ENCODE results near the gene FAM163B.

DNA sequence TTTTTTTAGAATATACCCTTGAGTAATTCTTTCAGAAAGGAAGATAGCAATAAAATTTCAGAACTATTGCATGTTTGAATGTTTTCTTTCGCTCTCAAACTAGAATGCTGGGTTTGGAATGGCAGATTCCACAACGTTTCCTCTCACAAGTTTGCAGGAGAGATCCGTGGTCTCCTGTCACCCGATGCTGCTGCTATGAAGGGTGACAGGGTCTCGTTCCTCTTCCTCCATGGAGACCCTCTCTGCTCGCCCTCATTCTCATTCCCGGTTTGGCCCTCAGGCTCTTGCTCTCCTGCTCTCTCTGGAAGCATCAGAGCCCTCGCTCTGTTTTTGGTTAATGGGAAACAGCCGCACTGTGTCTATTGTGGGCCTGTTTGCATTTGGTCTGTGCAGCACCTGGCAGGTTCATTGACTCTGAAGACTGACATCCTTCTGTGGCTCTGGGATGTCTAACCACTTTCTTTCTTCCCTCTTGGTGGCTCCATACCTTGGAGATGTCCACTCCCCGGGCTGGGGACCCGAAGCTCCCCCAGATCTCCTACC is 12.6 kb upstream of the FAM163B start:
- TF ChIP-seq, protein P1, sequence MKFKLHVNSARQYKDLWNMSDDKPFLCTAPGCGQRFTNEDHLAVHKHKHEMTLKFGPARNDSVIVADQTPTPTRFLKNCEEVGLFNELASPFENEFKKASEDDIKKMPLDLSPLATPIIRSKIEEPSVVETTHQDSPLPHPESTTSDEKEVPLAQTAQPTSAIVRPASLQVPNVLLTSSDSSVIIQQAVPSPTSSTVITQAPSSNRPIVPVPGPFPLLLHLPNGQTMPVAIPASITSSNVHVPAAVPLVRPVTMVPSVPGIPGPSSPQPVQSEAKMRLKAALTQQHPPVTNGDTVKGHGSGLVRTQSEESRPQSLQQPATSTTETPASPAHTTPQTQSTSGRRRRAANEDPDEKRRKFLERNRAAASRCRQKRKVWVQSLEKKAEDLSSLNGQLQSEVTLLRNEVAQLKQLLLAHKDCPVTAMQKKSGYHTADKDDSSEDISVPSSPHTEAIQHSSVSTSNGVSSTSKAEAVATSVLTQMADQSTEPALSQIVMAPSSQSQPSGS (tag by site-specific recombination; IDR thresholded peaks at IDR 0.05; ENCODE audit: low read depth), result no peak
- TF ChIP-seq ZNF610 (tag by site-specific recombination; IDR thresholded peaks at IDR 0.05; ENCODE audit: borderline replicate concordance), result no peak
- TF ChIP-seq, protein P2, sequence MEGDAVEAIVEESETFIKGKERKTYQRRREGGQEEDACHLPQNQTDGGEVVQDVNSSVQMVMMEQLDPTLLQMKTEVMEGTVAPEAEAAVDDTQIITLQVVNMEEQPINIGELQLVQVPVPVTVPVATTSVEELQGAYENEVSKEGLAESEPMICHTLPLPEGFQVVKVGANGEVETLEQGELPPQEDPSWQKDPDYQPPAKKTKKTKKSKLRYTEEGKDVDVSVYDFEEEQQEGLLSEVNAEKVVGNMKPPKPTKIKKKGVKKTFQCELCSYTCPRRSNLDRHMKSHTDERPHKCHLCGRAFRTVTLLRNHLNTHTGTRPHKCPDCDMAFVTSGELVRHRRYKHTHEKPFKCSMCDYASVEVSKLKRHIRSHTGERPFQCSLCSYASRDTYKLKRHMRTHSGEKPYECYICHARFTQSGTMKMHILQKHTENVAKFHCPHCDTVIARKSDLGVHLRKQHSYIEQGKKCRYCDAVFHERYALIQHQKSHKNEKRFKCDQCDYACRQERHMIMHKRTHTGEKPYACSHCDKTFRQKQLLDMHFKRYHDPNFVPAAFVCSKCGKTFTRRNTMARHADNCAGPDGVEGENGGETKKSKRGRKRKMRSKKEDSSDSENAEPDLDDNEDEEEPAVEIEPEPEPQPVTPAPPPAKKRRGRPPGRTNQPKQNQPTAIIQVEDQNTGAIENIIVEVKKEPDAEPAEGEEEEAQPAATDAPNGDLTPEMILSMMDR (tag by site-specific recombination; IDR thresholded peaks at IDR 0.05), result no peak
- TF ChIP-seq ZBTB1 (tag by site-specific recombination; IDR thresholded peaks at IDR 0.05), result no peak
- TF ChIP-seq, protein P3, sequence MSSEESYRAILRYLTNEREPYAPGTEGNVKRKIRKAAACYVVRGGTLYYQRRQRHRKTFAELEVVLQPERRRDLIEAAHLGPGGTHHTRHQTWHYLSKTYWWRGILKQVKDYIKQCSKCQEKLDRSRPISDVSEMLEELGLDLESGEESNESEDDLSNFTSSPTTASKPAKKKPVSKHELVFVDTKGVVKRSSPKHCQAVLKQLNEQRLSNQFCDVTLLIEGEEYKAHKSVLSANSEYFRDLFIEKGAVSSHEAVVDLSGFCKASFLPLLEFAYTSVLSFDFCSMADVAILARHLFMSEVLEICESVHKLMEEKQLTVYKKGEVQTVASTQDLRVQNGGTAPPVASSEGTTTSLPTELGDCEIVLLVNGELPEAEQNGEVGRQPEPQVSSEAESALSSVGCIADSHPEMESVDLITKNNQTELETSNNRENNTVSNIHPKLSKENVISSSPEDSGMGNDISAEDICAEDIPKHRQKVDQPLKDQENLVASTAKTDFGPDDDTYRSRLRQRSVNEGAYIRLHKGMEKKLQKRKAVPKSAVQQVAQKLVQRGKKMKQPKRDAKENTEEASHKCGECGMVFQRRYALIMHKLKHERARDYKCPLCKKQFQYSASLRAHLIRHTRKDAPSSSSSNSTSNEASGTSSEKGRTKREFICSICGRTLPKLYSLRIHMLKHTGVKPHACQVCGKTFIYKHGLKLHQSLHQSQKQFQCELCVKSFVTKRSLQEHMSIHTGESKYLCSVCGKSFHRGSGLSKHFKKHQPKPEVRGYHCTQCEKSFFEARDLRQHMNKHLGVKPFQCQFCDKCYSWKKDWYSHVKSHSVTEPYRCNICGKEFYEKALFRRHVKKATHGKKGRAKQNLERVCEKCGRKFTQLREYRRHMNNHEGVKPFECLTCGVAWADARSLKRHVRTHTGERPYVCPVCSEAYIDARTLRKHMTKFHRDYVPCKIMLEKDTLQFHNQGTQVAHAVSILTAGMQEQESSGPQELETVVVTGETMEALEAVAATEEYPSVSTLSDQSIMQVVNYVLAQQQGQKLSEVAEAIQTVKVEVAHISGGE (tag by site-specific recombination; conservative IDR thresholded peaks at IDR 0.05; ENCODE audit: low read depth), result no peak
- TF ChIP-seq, protein P4, sequence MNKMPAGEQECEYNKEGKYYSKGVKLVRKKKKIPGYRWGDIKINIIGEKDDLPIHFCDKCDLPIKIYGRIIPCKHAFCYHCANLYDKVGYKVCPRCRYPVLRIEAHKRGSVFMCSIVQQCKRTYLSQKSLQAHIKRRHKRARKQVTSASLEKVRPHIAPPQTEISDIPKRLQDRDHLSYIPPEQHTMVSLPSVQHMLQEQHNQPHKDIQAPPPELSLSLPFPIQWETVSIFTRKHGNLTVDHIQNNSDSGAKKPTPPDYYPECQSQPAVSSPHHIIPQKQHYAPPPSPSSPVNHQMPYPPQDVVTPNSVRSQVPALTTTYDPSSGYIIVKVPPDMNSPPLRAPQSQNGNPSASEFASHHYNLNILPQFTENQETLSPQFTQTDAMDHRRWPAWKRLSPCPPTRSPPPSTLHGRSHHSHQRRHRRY (tag by site-specific recombination; IDR thresholded peaks at IDR 0.05), result no peak
- TF ChIP-seq ZFP69B (tag by site-specific recombination; IDR thresholded peaks at IDR 0.05), result no peak
